ENCODE data around the gene SART1. TPM values are rescaled to one million over a fixed set of nuclear protein-coding genes. Genes with fewer than 3 reads are reported as not detected.
"Not testable (repeated sequence)": the region's sequence is repeated elsewhere in the genome, so short reads cannot be mapped to it uniquely, and the experiment has no call there.

Gene SART1
- total RNA-seq, 2 experiments from 2014 or later: 65.4 to 70.1 TPM

- ChIA-PET POLR2A (interaction anchor here (0.6 to 1.4 kb wide), 5 partner anchors 68 to 1300 kb away, joined by 3 to 6 read pairs (median 4); partner anchors contain the start of gene MUS81), CTCF (interaction anchor here (0.7 to 2.1 kb wide), 5 partner anchors 26 to 117 kb away, joined by 3 to 10 read pairs (median 4); partner anchors contain the start of gene FIBP)
Observed at GRCh38 chr11:65927904-65928397, 33.6 kb upstream of the SART1 start.

DNA sequence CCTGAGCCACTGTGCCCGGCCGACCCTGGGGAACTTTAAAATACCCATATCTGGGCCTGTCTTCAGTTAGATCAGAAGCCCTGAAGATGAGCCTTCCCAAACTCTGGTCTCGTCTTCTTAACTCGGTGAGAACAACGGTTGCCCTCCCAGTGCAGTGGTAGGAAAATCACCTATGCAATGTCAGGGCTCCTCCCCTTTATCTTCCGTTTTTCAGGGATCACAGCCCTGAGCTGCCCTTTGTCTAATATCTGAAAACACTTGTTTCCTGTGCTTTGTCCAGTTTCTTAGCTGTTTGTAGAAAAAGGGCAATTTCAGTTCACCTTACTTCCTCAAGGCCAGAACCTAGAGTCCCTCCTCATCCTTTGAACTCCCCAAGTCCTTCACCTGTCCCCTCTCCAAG, 32.9 kb upstream of the SART1 start:
- ChIA-PET CTCF (interaction anchor here (0.7 to 2.1 kb wide), 5 partner anchors 27 to 116 kb away, joined by 3 to 10 read pairs (median 4); partner anchors contain the start of gene FIBP), POLR2A (interaction anchor here (0.7 to 1.4 kb wide), 4 partner anchors 69 to 310 kb away, joined by 3 to 6 read pairs (median 4); partner anchors contain the start of gene MUS81)

- POLR2A ChIA-PET: no interaction called here
Observed at GRCh38 chr11:65931773-65932557, 29.6 kb upstream of the SART1 start.

DNA sequence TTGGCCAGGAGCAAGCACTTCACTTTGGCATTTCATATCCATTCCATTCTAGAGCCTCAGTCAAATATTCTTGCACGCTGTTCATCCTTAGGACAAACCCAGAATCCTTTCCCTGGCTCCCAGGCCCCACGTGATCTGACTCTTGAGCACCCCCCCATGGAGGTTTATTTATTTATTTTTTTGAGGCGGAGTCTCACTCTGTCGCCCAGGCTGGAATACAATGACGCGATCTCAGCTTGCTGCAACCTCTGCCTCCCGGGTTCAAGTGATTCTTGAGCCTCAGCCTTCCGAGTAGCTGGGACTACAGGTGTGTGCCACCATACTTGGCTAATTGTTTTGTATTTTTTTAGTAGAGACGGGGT, 29.0 kb upstream of the SART1 start:
- CTCF ChIA-PET: interaction anchor here (1.0 to 2.2 kb wide), 6 partner anchors 9 to 48 kb away, joined by 3 to 6 read pairs (median 4); partner anchors contain the start of gene FIBP
- POLR2A ChIA-PET: no interaction called here

More at GRCh38 chr11:65931773-65932557, 29.6 kb upstream of the SART1 start:
- CTCF ChIA-PET: interaction anchor here (1.0 to 2.2 kb wide), 4 partner anchors 9 to 47 kb away, joined by 3 to 6 read pairs (median 5); partner anchors contain the start of gene FIBP

DNA sequence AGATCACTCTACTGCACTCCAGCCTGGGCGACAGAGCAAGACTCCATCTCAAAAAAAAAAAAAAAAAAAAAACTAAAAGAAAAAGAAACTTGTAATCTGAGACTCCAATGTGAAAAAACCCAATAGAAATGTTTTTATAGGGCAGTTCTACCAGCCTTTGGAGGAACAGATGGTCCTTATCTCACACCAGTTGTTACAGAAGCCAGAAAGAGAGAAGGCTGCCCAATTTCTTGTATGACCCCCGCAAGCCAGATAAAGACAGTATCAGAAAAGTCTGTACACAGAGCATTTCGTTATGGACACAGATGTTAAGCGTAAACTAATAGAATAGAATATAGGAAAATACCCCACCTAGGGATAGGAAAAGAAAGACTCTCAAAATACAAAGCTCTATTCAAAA, 27.5 kb upstream of the SART1 start:
- POLR2A ChIA-PET: no interaction called here

GRCh38 chr11:65937766-65938165, 23.8 kb upstream of the SART1 start:
- POLR2A ChIA-PET: no interaction called here
- CTCF ChIA-PET: interaction anchor here (2.1 kb wide), 1 partner anchor 11 kb away, joined by 6 read pairs; no protein-coding TSS in a partner anchor

More for the DNA sequence above, 27.5 kb upstream of the SART1 start:
- CTCF ChIA-PET: no interaction called here

GRCh38 chr11:65941720-65942310, 19.7 kb upstream of the SART1 start:
- ChIA-PET CTCF (interaction anchor here (0.7 to 1.4 kb wide), 2 partner anchors 34 to 54 kb away, joined by 4 read pairs; no protein-coding TSS in a partner anchor), POLR2A (no interaction called here)

DNA sequence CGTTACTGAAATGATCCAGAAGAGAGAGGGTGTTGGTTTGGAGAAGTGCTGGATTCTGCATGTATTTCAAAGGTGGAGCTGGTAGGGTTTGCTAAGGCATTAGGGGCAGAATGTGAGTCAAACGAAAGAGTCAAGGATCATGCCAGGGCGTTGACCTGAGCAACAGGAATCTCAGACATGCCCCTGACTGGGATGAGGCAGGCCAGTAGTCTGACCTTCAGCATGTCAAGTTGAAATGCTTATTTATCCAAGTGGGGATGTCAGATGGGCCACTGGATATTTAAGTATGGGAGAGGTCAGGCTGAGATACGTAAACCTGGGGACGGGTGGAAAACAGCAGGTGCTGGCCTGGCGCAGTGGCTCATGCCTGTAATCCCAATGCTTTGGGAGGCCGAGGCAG, 19.0 kb upstream of the SART1 start:
- POLR2A ChIA-PET: no interaction called here
- CTCF ChIA-PET: interaction anchor here (0.7 to 1.4 kb wide), 2 partner anchors 33 to 55 kb away, joined by 4 read pairs; no protein-coding TSS in a partner anchor

DNA sequence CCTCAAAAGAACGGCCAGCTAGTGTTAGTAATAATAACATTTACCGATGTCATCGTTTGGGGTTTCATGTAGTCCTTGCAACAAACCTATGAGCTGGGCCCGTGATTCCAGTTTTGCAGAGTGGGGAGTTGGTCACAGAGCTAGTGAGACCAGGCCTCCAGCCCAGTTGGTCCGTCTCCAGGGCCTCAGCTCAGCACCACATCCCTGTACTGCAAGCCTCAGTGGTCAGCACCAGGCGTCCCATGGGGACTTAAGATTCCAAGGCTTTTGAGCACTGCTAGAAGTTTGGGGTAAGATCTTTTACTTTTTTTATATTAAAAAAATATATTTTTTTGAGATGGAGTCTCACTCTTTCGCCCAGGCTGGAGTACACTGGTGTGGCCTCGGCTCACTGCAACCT, 17.3 kb upstream of the SART1 start:
- CTCF ChIA-PET: no interaction called here
- POLR2A ChIA-PET: no interaction called here

DNA sequence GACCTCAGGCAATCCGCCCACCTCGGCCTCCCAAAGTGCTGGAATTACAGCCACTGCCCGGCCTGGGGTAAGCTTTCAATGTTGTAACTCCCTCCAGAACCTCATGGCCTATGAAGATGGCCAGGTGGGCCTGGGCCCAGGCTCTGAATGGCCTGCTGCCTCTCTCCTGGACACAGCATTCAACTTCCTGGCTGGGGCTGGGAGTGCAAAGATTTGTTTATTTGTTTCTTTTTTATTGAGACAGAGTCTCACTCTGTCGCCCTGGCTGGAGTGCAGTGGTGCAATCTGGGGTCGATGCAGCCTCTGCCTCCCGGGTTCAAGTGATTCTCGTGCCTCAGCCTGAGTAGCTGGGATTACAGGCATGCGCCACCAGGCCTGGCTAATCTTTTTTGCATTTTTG, 16.8 kb upstream of the SART1 start:
- ChIA-PET CTCF (no interaction called here), POLR2A (no interaction called here)

DNA sequence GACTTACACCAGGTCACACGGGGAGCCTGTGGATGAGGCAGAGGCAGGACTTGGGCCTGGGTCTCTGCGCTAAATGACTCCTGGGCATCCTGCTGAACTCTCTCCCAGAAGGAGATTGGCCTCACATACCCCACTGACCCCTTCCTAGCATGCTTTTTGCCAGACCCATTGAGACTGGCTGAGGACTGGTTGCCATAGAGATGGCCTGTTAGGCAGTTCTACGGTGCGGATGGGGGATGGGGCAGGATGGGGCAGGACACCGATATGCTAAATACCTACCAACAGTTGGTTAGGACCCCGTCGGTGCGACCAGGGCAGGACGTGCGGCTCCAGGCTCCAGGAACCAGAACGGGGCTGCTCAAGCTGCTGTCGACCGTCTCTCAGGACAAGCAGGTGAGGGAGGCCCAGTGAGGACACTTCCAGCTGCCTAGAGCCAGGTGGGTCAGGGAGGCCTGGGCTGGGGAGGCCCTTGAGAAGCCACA, 16.1 kb upstream of the SART1 start, which contains the start of gene TSGA10IP:
Gene TSGA10IP, plus strand, starts transcription at position 51 of the 482 bp plus-strand sequence. Its CDS starts 196 bp downstream, at position 247.
- ChIA-PET CTCF (interaction anchor here (0.5 kb wide), 2 partner anchors 33 to 234 kb away, joined by 6 read pairs; no protein-coding TSS in a partner anchor), POLR2A (no interaction called here)

GRCh38 chr11:65945941-65946558, 15.5 kb upstream of the SART1 start:
- ChIA-PET POLR2A (no interaction called here), CTCF (interaction anchor here (0.5 kb wide), 1 partner anchor 34 kb away, joined by 6 read pairs; no protein-coding TSS in a partner anchor)

DNA sequence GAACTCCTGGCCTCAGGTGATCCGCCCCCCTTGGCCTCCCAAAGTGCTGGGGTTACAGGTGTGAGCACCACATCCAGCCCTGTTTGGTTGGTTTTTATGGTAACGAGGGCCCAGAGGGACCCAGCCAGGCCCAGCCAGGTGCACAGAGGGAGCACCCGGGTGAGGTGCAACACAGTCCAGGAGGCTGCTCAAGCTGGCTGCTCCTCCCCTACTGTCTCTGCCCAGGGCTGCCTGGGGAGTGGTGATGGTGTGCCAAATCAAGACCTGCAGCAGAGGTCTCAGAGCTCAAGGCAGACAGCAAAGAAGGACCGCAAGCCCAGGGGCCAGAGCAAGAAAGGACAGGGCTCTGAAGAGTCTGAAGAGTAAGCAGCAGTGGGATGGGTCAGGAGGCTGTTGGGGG, 14.9 kb upstream of the SART1 start:
- POLR2A ChIA-PET: no interaction called here
- CTCF ChIA-PET: interaction anchor here (1.1 kb wide), 1 partner anchor 13 kb away, joined by 3 read pairs; no protein-coding TSS in a partner anchor

GRCh38 chr11:65947133-65947532, 14.4 kb upstream of the SART1 start:
- POLR2A ChIA-PET: no interaction called here
- CTCF ChIA-PET: interaction anchor here (1.1 kb wide), 1 partner anchor 14 kb away, joined by 3 read pairs; no protein-coding TSS in a partner anchor

- ChIA-PET CTCF (interaction anchor here (1.1 to 1.6 kb wide), 2 partner anchors 11 to 14 kb away, joined by 3 to 6 read pairs; no protein-coding TSS in a partner anchor), POLR2A (no interaction called here)
Observed at GRCh38 chr11:65947603-65948125, 13.9 kb upstream of the SART1 start.

DNA sequence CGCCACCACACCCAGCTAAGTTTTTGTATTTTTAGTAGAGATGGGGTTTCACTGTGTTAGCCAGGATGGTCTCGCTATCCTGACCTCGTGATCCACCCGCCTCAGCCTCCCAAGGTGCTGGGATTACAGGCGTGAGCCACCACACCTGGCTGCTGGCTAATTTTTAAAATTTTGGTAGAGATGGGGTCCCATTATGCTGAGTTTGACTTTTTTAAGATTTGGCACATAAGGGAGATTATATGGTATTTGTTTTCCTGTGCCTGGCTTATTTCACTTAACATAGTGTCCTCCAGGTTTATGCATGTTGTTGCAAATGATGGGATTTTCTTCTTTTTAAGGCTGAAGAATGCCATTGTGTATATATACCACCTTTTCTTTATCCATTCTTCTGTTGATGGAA, 10.8 kb upstream of the SART1 start:
- POLR2A ChIA-PET, CTCF ChIA-PET: not testable (repeated sequence)

DNA sequence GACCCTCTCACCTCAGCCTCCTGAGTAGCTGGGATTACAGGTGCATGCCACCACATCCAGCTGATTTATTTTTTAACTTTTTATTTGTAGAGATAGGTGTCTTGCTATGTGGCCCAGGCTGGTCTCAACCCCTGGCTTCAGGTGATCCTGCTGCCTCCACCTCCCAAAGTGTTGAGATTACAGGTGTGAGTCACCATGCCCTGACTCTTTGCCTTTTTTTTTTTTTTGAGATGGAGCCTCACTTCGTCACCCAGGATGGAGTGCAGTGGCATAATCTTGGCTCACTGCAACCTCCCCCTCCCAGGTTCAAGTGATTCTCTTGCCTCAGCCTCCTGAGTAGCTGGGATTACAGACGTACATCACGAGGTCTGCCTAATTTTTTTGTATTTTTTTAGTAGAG, 9.9 kb upstream of the SART1 start:
- CTCF ChIA-PET, POLR2A ChIA-PET: not testable (repeated sequence)

DNA sequence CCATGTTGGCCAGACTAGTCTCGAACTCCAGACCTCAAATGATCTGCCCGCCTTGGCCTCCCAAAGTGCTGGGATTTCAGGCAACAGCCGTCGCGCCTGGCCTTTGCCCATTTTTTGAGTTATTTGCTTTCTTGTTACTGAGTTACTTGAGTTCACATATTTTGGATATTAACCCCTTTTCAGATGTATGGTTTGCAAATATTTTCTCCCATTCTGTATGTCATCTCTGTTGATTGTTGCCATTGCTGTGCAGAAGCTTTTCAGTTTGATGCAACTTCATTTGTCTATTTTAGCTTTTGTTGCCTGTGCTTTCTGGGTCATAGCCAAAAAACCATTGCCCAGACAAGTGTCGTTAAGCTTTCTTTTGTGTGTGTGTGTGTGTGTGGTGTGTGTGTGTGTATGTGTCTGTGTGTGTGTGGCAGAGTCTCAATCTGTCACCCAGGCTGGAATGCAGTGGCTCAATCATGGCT, 9.4 kb upstream of the SART1 start:
- CTCF ChIA-PET: no interaction called here
- POLR2A ChIA-PET: no interaction called here

DNA sequence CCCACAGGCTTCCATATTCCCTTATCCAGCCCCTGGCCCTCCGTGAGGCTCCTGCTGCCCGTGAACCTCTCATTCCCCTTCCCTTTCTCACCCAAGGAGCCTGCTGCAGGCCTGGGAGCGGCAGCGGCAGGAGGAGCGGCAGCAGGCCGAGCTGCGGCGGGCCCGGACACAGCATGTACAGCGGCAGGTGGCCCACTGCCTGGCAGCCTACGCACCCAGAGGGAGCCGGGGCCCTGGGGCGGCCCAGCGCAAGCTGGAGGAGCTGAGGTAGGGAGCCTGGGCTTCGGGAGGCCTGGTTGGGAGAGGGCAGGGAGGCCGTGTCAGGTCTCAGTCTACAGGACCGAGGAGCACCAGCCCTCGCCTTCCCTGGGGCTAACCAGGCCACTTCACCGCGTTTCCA, 8.1 kb upstream of the SART1 start:
- POLR2A ChIA-PET: no interaction called here

More for the DNA sequence above, 8.1 kb upstream of the SART1 start:
- CTCF ChIA-PET: interaction anchor here (0.7 kb wide), 1 partner anchor 331 kb away, joined by 3 read pairs; no protein-coding TSS in a partner anchor

Data from activated CD8-positive, alpha-beta memory T cell treated with anti-CD3 and anti-CD28 coated beads for 36 hours (primary cell).